ENCODE measurements around the gene HSPA12B. TPM values are rescaled to one million over a fixed set of nuclear protein-coding genes. Genes with fewer than 3 reads are reported as not detected.

The HSPA12B gene
- total RNA-seq, 5 donors from 2014 or later (not counting 1 experiment from before 2014, with no cell fraction given), result 0.10 to 0.12 TPM; not detected in 3

DNA sequence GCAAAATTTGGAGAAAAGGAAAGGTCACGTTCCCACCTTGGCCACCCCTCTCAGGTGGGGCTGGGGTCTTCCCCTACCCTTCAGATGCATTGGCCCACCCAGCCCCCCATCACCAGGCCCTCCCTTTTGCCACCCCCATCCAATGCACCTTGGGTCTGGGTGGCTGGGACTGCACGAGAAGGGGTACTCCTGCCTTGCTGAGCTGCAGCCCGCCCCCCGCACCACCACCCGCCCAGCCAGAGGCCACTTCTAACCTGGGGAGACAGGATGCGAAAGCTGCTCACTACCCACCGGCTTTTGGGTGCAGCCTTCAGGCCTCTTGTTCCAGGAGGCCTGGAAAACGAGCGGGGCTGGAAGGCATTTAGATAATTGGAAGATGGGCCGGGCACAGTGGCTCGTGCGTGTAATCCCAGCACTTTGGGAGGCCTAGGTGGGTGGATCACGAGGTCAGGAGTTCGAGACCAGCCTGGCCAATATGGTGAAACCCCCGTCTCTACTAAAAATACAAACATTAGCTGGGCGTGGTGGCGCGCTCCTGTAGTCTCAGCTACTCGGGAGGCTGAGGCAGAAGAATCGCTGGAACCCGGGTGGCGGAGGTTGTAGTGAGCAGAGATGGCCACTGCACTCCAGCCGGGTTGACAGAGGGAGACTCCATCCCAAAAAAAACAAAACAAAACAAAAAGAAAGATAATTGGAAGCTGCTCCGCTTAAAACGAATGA, 62.4 kb downstream of the HSPA12B start:
- peaks cover 28% of the 10 kb centered on the region for H3K36me3 Mint-ChIP-seq
- ChIA-PET CTCF (interaction anchor here in 1 of 2 donors (0.7 kb wide), 1 partner anchor 73 kb away, joined by 3 read pairs; no protein-coding TSS in a partner anchor), POLR2A (interaction anchor here in 1 of 2 donors (0.6 to 0.7 kb wide), 2 partner anchors 196 to 1153 kb away, joined by 3 read pairs; no protein-coding TSS in a partner anchor)
- peaks cover 29 to 42% (median 37%) of the 10 kb centered on the region in 3 donors for H3K4me1 Mint-ChIP-seq
- peak overlapping the region; percentile 92 to 99 (median 92) for H3K4me3 Mint-ChIP-seq
- H3K27ac Mint-ChIP-seq, result peak overlapping the region; percentile 95
- Histone ChIP-seq H3K36me3 (ENCODE audit: control insufficient read depth in 2 of 2, extremely low read depth in 1 of 2, insufficient read depth in 1 of 2, low read length in 1 of 2) (peaks cover 5 to 13% of the 10 kb centered on the region in 2 donors), H3K27me3 (replicated peaks in 1 of 2; ENCODE audit: control insufficient read depth in 2 of 2, extremely low read depth in 1 of 2, insufficient read depth in 2 of 2, low read length in 1 of 2) (no peaks in the 10 kb centered on the region), H3K4me1 (ENCODE audit: control insufficient read depth in 1 of 2, extremely low read depth in 1 of 2, insufficient read depth in 2 of 2, low read length in 2 of 2) (peaks cover 21 to 49% of the 10 kb centered on the region in 2 experiments), H3K27ac (ENCODE audit: low read length) (peak overlapping the region; percentile 83), H3K9me3 (no peaks in the 10 kb centered on the region), H3K4me3 (ENCODE audit: control insufficient read depth in 1 of 2, extremely low read depth in 1 of 2, low read length in 1 of 2) (peak overlapping the region in 1 of 2 donors; percentile 69)
- H3K27me3 Mint-ChIP-seq, result no peaks in the 10 kb centered on the region
- 95% methylated on average over 6 of the region's 25 CpGs for WGBS (ENCODE audit: insufficient coverage)
- DNase-seq (no peak), ATAC-seq (replicated peaks in 1 of 4) (no peak)
- no peaks in the 10 kb centered on the region for H3K9me3 Mint-ChIP-seq

DNA sequence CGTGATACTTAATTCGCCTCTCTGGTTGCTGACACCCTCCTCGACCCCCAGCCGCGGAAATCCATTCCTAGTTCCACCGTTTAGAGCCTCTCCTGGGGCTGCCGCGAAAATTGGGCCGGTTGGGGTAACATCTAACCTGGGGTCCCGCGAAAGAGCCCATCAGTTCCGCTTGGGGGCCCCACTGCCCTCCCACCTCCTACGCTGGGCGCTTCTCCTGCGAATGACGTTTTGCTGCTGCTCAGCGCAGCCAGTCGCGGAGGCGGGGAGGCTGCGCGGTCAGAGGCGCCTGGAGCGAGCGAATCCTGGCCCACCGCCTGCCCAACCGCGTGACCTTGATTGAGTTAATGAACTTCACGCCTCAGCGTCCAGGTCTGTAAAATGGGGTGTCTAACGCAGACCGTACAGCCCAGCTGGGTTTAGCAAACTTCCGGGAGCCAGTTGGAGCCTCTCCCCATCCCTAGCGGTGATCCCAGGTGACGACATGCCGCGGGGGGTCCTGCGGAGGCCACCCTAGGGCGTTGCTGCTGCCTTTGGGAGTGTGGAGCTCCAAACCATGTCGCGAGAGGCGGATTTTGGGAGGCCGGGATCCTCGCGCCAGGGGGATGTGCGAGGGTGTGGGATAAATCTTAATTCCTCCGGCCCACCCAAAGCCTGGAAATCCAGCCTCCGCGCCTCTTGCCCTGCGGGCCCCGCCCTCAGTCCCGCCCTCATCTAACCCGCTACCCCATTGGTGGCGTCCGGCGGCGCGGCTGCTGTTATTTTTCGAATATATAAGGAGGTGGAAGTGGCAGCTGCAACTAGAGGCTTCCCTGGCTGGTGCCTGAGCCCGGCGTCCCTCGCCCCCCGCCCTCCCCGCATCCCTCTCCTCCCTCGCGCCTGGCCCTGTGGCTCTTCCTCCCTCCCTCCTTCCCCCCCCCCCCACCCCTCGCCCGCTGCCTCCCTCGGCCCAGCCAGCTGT, 63.3 kb downstream of the HSPA12B start, which contains the start of gene CDC25B:
CDC25B (plus strand) TSS at position 800 of the 958 bp plus-strand sequence. CDS start 222 bp downstream, outside the sequence.
- Histone ChIP-seq H3K9me3 (no peaks in the 10 kb centered on the region), H3K27ac (ENCODE audit: low read length) (peak within 1 kb of the TSS; percentile 83), H3K27me3 (replicated peaks in 1 of 2; ENCODE audit: control insufficient read depth in 2 of 2, extremely low read depth in 1 of 2, insufficient read depth in 2 of 2, low read length in 1 of 2) (no peaks in the 10 kb centered on the region), H3K4me3 (ENCODE audit: control insufficient read depth in 1 of 2, extremely low read depth in 1 of 2, low read length in 1 of 2) (peak within 1 kb of the TSS; percentile 69 to 92), H3K4me1 (ENCODE audit: control insufficient read depth in 1 of 2, extremely low read depth in 1 of 2, insufficient read depth in 2 of 2, low read length in 2 of 2) (peaks cover 30 to 59% of the 10 kb centered on the region in 2 experiments), H3K36me3 (ENCODE audit: control insufficient read depth in 2 of 2, extremely low read depth in 1 of 2, insufficient read depth in 1 of 2, low read length in 1 of 2) (peaks cover 11 to 22% of the 10 kb centered on the region in 2 donors)
- DNase-seq (peak; percentile 81 to 92 (median 88)), ATAC-seq (replicated peaks in 1 of 4) (peak; percentile 73 to 84 (median 76))
- Mint-ChIP-seq H3K4me1 (peaks cover 37 to 50% (median 45%) of the 10 kb centered on the region in 3 donors), H3K4me3 (peak within 1 kb of the TSS; percentile 99 to 100 (median 100)), H3K27ac (peak within 1 kb of the TSS; percentile 99 to 100), H3K9me3 (no peaks in the 10 kb centered on the region), H3K27me3 (no peaks in the 10 kb centered on the region), H3K36me3 (peaks cover 35% of the 10 kb centered on the region)
- POLR2A ChIA-PET, result no interaction called here
- CTCF ChIA-PET, result interaction anchor here in 1 of 2 donors (1.0 to 1.2 kb wide), 3 partner anchors 9 to 56 kb away, joined by 3 to 6 read pairs (median 3); partner anchors contain the start of genes ADISSP and CENPB
- 1% methylated on average over 49 of the region's 69 CpGs for WGBS (ENCODE audit: insufficient coverage)

DNA sequence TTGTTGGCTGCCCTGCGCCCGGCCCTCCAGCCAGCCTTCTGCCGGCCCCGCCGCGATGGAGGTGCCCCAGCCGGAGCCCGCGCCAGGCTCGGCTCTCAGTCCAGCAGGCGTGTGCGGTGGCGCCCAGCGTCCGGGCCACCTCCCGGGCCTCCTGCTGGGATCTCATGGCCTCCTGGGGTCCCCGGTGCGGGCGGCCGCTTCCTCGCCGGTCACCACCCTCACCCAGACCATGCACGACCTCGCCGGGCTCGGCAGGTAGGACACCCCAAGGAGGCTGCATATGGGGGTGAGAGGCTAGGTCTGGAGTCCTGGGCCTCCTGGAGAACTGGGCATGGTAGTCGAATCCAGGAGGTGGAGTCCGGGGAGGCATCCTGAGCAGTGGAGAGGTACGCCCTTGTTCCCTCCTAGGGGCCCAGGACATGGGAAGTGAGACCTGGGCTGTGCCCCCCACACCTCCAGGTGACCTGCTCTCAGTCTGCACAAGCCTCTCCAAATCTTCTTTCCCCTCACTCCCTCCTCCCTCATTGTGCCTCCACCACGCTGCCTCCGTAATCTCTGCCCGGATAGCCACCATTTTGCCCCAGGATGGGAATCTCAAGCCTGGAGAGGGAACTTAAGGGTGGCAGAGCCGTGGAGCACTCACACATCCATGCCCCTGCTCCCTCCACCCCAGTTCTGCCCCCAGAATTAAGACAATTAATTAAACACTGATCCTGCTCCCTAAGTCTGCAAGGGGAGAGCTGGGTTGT, 64.2 kb downstream of the HSPA12B start:
- WGBS (ENCODE audit: insufficient coverage), result 1% methylated on average over 20 of the region's 33 CpGs
- ATAC-seq (replicated peaks in 1 of 4), result no peak
- CTCF ChIA-PET, result interaction anchor here in 1 of 2 donors (1.0 to 1.2 kb wide), 3 partner anchors 10 to 57 kb away, joined by 3 to 6 read pairs (median 3); partner anchors contain the start of genes ADISSP and CENPB

DNA sequence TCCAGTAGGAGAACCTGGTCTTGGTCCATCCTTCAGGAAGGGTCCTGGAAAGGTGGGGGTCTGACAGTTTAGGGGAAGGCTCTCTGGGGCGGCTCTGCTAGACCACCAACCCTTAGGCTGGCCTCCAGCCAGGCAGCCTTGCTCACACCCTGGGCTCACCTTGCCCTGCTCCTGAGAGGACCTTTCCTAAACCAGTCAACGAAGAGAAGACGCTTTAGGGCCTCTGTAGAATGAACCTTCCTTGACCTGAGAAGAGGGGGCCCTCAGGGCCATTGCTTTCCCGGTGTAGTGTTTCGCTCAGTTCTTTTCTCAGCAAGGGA, 64.7 kb downstream of the HSPA12B start:
- peak overlapping the region; percentile 99 to 100 for H3K27ac Mint-ChIP-seq
- DNase-seq (no peak), ATAC-seq (replicated peaks in 1 of 4) (no peak)
- Histone ChIP-seq H3K4me3 (ENCODE audit: control insufficient read depth in 1 of 2, extremely low read depth in 1 of 2, low read length in 1 of 2) (peak overlapping the region; percentile 69 to 85), H3K27me3 (replicated peaks in 1 of 2; ENCODE audit: control insufficient read depth in 2 of 2, extremely low read depth in 1 of 2, insufficient read depth in 2 of 2, low read length in 1 of 2) (no peaks in the 10 kb centered on the region), H3K36me3 (ENCODE audit: control insufficient read depth in 2 of 2, extremely low read depth in 1 of 2, insufficient read depth in 1 of 2, low read length in 1 of 2) (peaks cover 17 to 36% of the 10 kb centered on the region in 2 donors), H3K9me3 (no peaks in the 10 kb centered on the region), H3K4me1 (ENCODE audit: control insufficient read depth in 1 of 2, extremely low read depth in 1 of 2, insufficient read depth in 2 of 2, low read length in 2 of 2) (peaks cover 31 to 73% of the 10 kb centered on the region in 2 experiments), H3K27ac (ENCODE audit: low read length) (peak overlapping the region; percentile 78)
- H3K36me3 Mint-ChIP-seq, result peaks cover 45% of the 10 kb centered on the region
- H3K4me3 Mint-ChIP-seq, result peak overlapping the region; percentile 99 to 100 (median 100)
- ChIA-PET POLR2A (no interaction called here), CTCF (no interaction called here)
- no peaks in the 10 kb centered on the region for H3K27me3 Mint-ChIP-seq
- no peaks in the 10 kb centered on the region for H3K9me3 Mint-ChIP-seq
- WGBS (ENCODE audit: insufficient coverage), result 20% methylated on average over 5 of the region's 5 CpGs
- peaks cover 44 to 60% (median 50%) of the 10 kb centered on the region in 3 donors for H3K4me1 Mint-ChIP-seq

More for the DNA sequence above, 64.2 kb downstream of the HSPA12B start:
- POLR2A ChIA-PET, result no interaction called here
- H3K4me3 Mint-ChIP-seq, result peak overlapping the region; percentile 99 to 100 (median 100)
- DNase-seq, result peak in 1 of 35 experiments; percentile 15
- H3K36me3 ChIP-seq (ENCODE audit: control insufficient read depth in 2 of 2, extremely low read depth in 1 of 2, insufficient read depth in 1 of 2, low read length in 1 of 2), result peaks cover 12 to 31% of the 10 kb centered on the region in 2 donors
- peak overlapping the region; percentile 78 for H3K27ac ChIP-seq (ENCODE audit: low read length)
- H3K27ac Mint-ChIP-seq, result peak overlapping the region; percentile 99 to 100
- H3K9me3 ChIP-seq, result no peaks in the 10 kb centered on the region
- H3K27me3 ChIP-seq (replicated peaks in 1 of 2; ENCODE audit: control insufficient read depth in 2 of 2, extremely low read depth in 1 of 2, insufficient read depth in 2 of 2, low read length in 1 of 2), result no peaks in the 10 kb centered on the region
- H3K36me3 Mint-ChIP-seq, result peaks cover 43% of the 10 kb centered on the region
- peaks cover 42 to 55% (median 45%) of the 10 kb centered on the region in 3 donors for H3K4me1 Mint-ChIP-seq
- H3K27me3 Mint-ChIP-seq, result no peaks in the 10 kb centered on the region
- peak overlapping the region; percentile 69 to 85 for H3K4me3 ChIP-seq (ENCODE audit: control insufficient read depth in 1 of 2, extremely low read depth in 1 of 2, low read length in 1 of 2)
- H3K4me1 ChIP-seq (ENCODE audit: control insufficient read depth in 1 of 2, extremely low read depth in 1 of 2, insufficient read depth in 2 of 2, low read length in 2 of 2), result peaks cover 31 to 67% of the 10 kb centered on the region in 2 experiments
- no peaks in the 10 kb centered on the region for H3K9me3 Mint-ChIP-seq

DNA sequence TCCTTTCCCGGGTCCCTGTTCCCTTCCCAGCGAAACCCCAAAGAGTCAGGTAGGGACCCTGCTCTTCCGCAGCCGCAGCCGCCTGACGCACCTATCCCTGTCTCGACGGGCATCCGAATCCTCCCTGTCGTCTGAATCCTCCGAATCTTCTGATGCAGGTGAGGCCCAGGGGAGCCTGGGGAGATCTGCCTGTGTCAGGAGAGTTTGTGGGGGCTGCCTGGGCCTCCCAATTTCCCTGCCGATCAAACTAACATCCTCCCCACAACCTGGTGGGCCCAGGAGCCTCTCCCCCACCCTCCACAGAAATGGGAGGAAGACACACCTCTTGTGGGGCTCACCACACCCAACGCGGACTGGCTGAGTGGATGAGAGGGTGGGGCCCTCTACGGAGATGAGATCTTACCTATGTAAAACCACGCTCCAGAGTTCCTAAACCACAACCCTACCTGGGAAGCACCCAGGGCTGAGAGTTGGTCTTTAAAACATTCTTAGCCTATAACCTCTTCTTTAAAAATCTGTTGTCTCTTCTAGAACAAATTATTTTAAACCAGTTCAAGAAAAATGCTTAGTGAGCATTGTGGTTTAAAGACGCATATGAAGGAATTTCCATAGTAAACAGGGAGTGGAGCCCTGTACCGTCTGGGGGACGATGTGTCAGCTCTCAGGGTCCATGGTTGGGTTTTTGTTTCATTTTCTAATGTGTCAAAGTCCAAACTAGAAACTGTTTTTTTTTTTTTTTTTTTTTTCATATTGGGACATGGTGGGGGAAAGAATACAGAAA, 65.3 kb downstream of the HSPA12B start:
- Mint-ChIP-seq H3K36me3 (peaks cover 51% of the 10 kb centered on the region), H3K4me1 (peaks cover 49 to 66% (median 56%) of the 10 kb centered on the region in 3 donors)

More for the DNA sequence above, 65.3 kb downstream of the HSPA12B start:
- H3K27ac Mint-ChIP-seq, result peak overlapping the region; percentile 99 to 100
- no peaks in the 10 kb centered on the region for H3K9me3 Mint-ChIP-seq
- peak in 3 of 4 experiments; percentile 35 to 37 (median 35) for ATAC-seq (replicated peaks in 1 of 4)
- Histone ChIP-seq H3K4me3 (ENCODE audit: control insufficient read depth in 1 of 2, extremely low read depth in 1 of 2, low read length in 1 of 2) (peak overlapping the region; percentile 69 to 85), H3K36me3 (ENCODE audit: control insufficient read depth in 2 of 2, extremely low read depth in 1 of 2, insufficient read depth in 1 of 2, low read length in 1 of 2) (peaks cover 21 to 42% of the 10 kb centered on the region in 2 donors), H3K27ac (ENCODE audit: low read length) (peak overlapping the region; percentile 78), H3K9me3 (no peaks in the 10 kb centered on the region), H3K27me3 (replicated peaks in 1 of 2; ENCODE audit: control insufficient read depth in 2 of 2, extremely low read depth in 1 of 2, insufficient read depth in 2 of 2, low read length in 1 of 2) (no peaks in the 10 kb centered on the region), H3K4me1 (ENCODE audit: control insufficient read depth in 1 of 2, extremely low read depth in 1 of 2, insufficient read depth in 2 of 2, low read length in 2 of 2) (peaks cover 31 to 79% of the 10 kb centered on the region in 2 experiments)
- peak overlapping the region; percentile 99 to 100 (median 100) for H3K4me3 Mint-ChIP-seq
- 45% methylated on average over 10 of the region's 19 CpGs for WGBS (ENCODE audit: insufficient coverage)
- ChIA-PET POLR2A (no interaction called here), CTCF (interaction anchor here in 1 of 2 donors (0.7 kb wide), 1 partner anchor 29 kb away, joined by 4 read pairs; no protein-coding TSS in a partner anchor)
- no peaks in the 10 kb centered on the region for H3K27me3 Mint-ChIP-seq
- DNase-seq, result peak in 5 of 35 experiments; percentile 35 to 71 (median 57)
